Dendritic cell treated with granulocyte-macrophage colony-stimulating factor and Interleukin-4, amounts not matched to agents 40 ng/mL and 50 ng/mL, for 4 days (primary cell): ENCODE results near the gene INS.

ENCODE experiments used
- H3K27ac Mint-ChIP-seq: one replicate; pipeline ENCODE4 v1.8.0; 2022; ENCODE audit warnings: mild to moderate bottlenecking, mixed read lengths
- H3K27me3 Mint-ChIP-seq: one replicate; pipeline ENCODE4 v1.8.0; 2022; ENCODE audit warnings: mild to moderate bottlenecking, mixed read lengths
- H3K36me3 Mint-ChIP-seq: one replicate; pipeline ENCODE4 v1.8.0; 2022; ENCODE audit warnings: low read depth, mixed read lengths
- H3K4me1 Mint-ChIP-seq: one replicate; pipeline ENCODE4 v1.8.0; 2022; ENCODE audit warnings: low read depth, mixed read lengths
- H3K4me3 Mint-ChIP-seq: one replicate; pipeline ENCODE4 v1.8.0; 2022; ENCODE audit warnings: mild to moderate bottlenecking, moderate library complexity, mixed read lengths
- H3K9me3 Mint-ChIP-seq: one replicate; pipeline ENCODE4 v1.8.0; 2022; ENCODE audit warnings: mixed read lengths
- intact Hi-C: fragments of 100-400 bp; cut with micrococcal nuclease; formaldehyde crosslinking; loops from one replicate; pipeline ENCODE4 v1.15.0; 2022

INS gene

DNA sequence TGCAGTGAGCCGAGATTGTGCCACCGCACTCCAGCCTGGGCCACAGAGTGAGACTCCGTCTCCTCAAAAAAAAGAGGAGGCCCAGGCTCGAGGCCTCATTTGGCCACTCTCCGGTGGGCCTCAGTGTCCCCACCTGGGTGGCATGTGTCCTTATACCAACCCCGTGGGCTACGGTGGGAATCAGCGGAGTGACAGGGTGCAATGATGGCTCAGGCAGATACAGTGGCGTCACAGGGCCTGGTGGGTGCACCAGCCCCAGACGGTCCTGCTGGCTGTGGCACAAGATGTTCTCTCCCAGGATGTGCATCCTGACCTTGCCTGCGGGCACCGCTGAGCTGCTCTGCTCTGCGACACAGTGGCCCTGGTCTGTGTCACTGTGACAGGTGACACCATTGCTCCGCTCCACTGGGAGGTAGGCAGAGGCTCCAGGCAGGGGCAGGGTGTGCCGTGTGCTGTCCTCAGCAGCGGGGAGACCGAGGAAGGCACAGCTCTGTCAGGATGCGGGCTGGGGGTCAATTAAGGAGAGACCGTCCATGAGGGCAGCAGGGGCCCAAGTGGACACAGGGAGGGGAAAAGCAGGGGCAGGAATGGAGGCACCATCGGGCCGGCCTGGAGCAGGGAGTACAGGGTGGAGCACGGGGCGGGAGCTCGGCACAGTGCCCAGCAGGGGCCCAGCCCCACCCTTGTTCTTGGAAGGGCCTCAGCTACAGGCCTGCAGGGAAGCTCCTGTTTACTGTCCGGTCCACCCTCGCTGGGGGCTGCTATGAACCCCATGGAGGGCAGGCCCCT is 32.3 kb upstream of the INS start:
- intact Hi-C loops = loop anchor here (5.0 to 10.0 kb wide), 2 partner anchors 209 to 332 kb away; partner anchors contain the start of gene TSSC4
- H3K36me3 Mint-ChIP-seq = no peaks in the 10 kb centered on the region
- H3K9me3 Mint-ChIP-seq = no peaks in the 10 kb centered on the region
- peaks cover 33% of the 10 kb centered on the region for H3K27me3 Mint-ChIP-seq
- no peak overlapping the region for H3K27ac Mint-ChIP-seq
- H3K4me1 Mint-ChIP-seq = peaks cover 13% of the 10 kb centered on the region
- no peak overlapping the region for H3K4me3 Mint-ChIP-seq

DNA sequence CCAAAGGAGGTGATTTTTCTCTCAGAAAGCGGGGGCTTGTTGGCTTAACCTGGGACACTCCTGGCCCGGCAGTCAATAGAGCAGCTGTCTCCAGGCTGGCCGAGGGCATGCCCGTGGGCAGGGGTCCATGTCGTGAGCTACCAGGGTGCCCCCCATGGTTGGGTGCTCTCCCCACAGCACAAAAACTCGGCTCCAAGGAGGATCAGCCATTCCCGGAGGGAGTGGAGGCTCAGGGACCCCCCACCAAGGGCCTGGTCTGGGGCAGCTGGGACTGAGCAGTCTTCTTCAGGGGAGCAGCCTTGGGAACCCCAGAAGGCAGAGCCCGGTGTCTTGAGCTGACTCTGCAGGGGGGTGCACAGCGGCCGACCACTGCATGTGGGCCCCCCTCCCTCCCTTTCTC is 31.4 kb upstream of the INS start:
- H3K9me3 Mint-ChIP-seq = no peaks in the 10 kb centered on the region
- H3K36me3 Mint-ChIP-seq = no peaks in the 10 kb centered on the region
- H3K27me3 Mint-ChIP-seq = peaks cover 29% of the 10 kb centered on the region
- H3K27ac Mint-ChIP-seq = no peak overlapping the region
- H3K4me3 Mint-ChIP-seq = no peak overlapping the region
- intact Hi-C loops = loop anchor here (5.0 to 10.0 kb wide), 2 partner anchors 210 to 332 kb away; partner anchors contain the start of gene TSSC4
- peaks cover 13% of the 10 kb centered on the region for H3K4me1 Mint-ChIP-seq

DNA sequence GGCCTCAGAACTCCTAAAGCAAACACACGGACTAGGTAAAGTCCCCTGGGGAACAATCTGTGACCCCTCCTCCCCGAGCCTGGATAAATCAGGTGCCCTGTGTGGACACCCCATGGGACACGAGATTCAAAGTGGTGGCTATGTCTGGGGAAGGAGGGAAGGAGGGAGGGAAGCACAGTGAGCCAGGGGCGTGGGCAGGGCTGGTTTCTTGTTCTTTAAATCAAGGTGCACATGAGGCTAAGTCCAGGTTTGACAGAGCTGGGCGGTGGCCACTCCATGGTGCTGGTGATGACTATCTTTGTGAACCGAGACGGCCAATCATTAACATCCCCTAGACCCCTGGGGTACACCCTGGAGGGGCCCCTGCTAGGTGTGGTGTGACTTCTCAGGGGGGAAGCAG is 30.9 kb upstream of the INS start:
- peaks cover 8% of the 10 kb centered on the region for H3K4me1 Mint-ChIP-seq
- H3K36me3 Mint-ChIP-seq = no peaks in the 10 kb centered on the region
- H3K27me3 Mint-ChIP-seq = peaks cover 25% of the 10 kb centered on the region
- no peak overlapping the region for H3K4me3 Mint-ChIP-seq
- intact Hi-C loops = loop anchor here (5.0 to 10.0 kb wide), 2 partner anchors 210 to 333 kb away; partner anchors contain the start of gene TSSC4
- no peak overlapping the region for H3K27ac Mint-ChIP-seq
- H3K9me3 Mint-ChIP-seq = no peaks in the 10 kb centered on the region

DNA sequence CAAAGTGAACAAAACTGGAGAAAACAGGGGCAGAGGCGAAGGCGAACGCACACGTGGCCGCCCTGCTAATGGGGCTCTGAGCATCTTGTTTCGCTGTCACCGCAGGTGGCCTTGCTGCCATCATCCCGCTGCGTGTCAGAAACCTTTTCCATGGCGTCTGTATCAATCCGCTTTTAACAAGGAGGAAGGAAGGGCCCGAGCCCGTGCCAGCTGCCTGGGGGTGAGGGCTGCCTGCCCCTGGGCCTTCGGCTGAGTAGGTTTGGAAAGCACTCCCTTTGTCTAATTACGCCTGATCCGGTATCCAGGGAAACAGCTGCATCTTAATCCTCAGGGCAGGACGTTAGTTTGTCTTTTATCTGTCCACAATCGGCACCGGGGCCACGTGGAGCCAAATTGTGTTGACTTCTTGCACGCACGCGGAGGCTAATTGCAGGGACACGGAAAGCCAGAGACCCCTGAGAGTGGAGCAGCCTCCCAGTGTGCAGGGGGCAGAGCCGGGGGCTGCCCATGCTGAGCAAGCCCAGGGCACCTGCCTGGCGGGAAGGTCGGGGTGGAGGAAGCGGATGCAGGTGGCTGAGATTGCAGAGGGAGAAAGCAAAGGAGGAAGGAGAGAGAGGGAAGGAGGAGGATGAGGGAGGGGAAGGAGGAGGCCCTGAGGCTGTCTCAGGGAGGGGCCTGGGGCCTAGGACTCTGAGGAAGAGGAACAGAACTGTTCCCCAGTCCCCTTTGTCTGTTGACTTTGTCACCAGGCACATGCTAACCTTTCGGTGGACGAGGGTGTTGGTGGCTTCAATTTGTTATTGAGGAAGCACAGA is 29.9 kb upstream of the INS start:
- H3K4me1 Mint-ChIP-seq = peaks cover 6% of the 10 kb centered on the region
- peak overlapping the region; percentile 41 for H3K27ac Mint-ChIP-seq
- no peaks in the 10 kb centered on the region for H3K9me3 Mint-ChIP-seq
- H3K4me3 Mint-ChIP-seq = no peak overlapping the region
- intact Hi-C loops = loop anchor here (5.0 to 10.0 kb wide), 2 partner anchors 211 to 334 kb away; partner anchors contain the start of gene TSSC4
- no peaks in the 10 kb centered on the region for H3K36me3 Mint-ChIP-seq
- peaks cover 15% of the 10 kb centered on the region for H3K27me3 Mint-ChIP-seq

DNA sequence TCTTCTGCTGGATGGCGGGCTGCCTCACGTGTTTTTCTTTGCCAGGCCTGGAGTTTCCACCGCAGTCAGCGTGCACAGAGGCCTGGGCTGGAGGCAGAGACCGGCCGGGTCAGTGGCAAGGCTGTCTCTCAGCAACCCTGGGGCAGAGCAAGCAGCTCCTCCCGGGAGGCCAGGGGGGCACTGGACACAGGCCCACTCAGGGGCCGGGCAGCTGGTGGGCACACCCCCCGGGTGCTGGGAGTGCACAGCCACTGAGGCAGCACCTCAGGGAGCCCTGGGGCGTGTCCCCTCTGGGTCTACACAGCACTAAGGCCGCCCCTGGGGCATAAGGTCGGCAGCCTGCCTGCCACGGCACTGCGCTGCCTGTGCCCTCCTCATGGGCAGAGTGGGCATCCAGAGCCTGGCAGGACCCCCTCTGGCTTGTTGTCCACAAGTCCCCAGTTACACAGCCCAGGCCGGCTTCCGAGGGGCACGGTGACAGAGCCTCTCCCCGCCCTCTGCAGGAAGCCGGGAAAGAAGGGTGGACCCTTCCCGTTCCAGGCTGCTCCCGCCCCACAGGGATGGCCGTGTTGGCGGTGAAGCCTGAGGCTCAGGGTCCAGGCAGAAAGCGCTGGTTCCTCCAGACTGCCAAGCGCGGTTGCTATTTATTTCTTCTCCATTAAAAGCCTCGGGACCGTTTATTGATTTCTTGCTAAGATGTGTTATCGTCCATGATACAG is 29.1 kb upstream of the INS start:
- Mint-ChIP-seq H3K9me3 (no peaks in the 10 kb centered on the region), H3K27me3 (peaks cover 19% of the 10 kb centered on the region), H3K36me3 (no peaks in the 10 kb centered on the region), H3K27ac (no peak overlapping the region), H3K4me3 (no peak overlapping the region), H3K4me1 (peaks cover 6% of the 10 kb centered on the region)
- intact Hi-C loops = loop anchor here (5.0 to 10.0 kb wide), 2 partner anchors 212 to 335 kb away; partner anchors contain the start of gene TSSC4

DNA sequence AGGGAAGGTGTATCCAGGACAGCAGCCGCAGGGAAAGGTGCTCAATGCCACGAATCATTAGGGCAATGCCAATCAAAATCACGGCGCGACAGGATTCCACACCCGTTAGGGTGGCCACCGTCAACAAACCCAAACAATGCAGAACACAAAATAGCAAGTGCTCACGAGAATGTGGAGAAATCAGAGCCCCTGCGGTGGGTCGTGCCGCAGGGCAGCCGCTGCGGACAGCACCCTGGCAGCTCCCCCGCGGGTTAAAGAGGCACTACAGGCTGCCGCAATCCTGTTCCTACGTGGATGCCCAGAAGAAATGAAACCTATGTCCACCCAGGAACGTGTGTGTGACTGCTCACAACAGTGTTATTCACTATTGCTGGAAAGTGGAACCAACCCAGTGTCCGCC is 27.7 kb upstream of the INS start:
- intact Hi-C loops = no loop called here
- H3K27ac Mint-ChIP-seq = no peak overlapping the region
- H3K4me1 Mint-ChIP-seq = peaks cover 6% of the 10 kb centered on the region
- no peak overlapping the region for H3K4me3 Mint-ChIP-seq
- no peaks in the 10 kb centered on the region for H3K9me3 Mint-ChIP-seq
- H3K27me3 Mint-ChIP-seq = peaks cover 25% of the 10 kb centered on the region
- no peaks in the 10 kb centered on the region for H3K36me3 Mint-ChIP-seq

DNA sequence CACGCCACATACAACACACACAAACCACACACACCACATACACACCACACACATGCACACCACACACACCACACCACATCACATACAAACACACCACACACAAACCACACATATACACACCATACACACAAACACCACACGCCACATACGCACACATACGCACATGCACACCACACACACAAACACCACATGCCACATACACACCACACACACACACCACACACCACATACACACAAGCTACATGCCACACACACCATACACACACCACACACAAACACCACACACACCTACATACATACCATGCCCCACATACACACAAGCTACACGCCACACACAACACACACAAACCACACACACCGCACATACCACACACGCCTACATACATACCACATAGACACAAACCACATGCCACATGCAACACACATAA is 26.3 kb upstream of the INS start:
- Mint-ChIP-seq H3K27me3 (peaks cover 27% of the 10 kb centered on the region), H3K4me1 (peaks cover 6% of the 10 kb centered on the region), H3K27ac (no peak overlapping the region), H3K4me3 (no peak overlapping the region), H3K36me3 (no peaks in the 10 kb centered on the region), H3K9me3 (no peaks in the 10 kb centered on the region)
- intact Hi-C loops = loop anchor here (2.0 kb wide), 1 partner anchor 234 kb away; no protein-coding TSS in a partner anchor

DNA sequence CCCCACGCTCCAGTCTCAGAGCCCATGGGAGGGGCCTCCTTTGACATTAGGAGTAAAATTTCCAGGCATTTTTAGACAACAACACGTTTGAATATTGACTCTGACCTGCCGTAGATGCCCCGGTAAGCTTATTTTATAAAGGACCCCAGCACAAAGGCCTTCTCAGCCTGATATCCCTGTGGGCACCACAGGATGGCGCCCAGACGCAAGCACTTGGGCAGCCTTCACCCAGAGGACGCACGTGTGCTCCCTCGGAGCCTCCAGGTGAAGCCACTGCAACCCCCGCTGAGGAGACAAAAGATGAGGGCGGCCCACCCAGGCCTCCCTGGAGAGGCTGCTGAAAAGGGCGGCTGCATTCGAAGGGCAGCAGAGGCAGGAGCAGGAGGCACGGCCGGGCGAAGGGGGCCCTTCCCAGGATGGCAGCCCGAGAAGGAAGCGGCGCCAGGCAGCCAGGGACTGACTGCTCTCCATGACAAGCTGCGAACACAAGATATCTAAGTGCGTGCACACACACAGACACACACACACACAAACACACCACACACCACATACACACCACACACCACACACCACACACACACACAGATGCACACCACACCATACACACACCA is 25.8 kb upstream of the INS start:
- Mint-ChIP-seq H3K27me3 (peaks cover 27% of the 10 kb centered on the region), H3K9me3 (no peaks in the 10 kb centered on the region), H3K4me3 (no peak overlapping the region), H3K4me1 (peaks cover 6% of the 10 kb centered on the region), H3K27ac (no peak overlapping the region), H3K36me3 (no peaks in the 10 kb centered on the region)
- intact Hi-C loops = loop anchor here (2.0 kb wide), 1 partner anchor 234 kb away; no protein-coding TSS in a partner anchor

DNA sequence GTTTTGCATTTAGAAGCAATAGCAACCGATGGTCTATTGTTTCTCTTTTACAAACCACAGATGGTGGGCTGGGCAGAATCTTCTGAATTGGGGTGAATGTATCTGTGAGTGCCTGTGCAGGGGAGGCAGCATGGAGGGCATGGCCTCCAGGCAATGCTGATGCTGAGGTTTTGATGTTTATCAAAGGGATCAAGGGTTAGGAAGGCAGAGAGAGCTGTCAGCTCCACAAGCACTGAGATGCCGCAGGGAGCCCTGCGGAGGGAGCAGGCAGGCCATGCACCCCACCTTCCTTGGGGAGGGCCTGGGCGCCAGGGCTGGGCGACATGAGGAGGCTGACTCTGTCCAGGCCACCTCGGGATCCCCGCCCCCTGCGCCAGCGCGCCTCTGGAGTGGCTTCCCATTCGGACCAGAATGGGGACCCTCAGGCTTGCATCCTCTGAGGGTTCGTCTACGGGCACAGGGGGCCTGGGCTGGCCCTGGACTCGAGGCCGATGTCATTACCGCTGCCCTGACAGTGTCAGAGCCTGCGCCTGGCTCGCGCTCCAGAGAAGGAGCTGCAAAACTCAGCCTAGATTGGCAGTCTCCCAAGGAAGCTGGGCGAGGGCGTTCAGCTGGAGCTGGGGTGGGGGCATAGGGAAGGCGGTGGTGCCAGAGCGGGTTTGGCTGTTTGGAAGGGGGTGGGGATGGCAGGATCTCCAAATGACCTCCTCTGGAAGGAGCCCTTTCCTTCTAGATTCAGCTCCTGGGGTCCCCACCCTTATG is 24.5 kb upstream of the INS start:
- H3K27ac Mint-ChIP-seq = no peak overlapping the region
- H3K36me3 Mint-ChIP-seq = no peaks in the 10 kb centered on the region
- no peaks in the 10 kb centered on the region for H3K4me1 Mint-ChIP-seq
- intact Hi-C loops = loop anchor here (2.0 kb wide), 1 partner anchor 235 kb away; no protein-coding TSS in a partner anchor
- peaks cover 26% of the 10 kb centered on the region for H3K27me3 Mint-ChIP-seq
- H3K4me3 Mint-ChIP-seq = no peak overlapping the region
- H3K9me3 Mint-ChIP-seq = no peaks in the 10 kb centered on the region

DNA sequence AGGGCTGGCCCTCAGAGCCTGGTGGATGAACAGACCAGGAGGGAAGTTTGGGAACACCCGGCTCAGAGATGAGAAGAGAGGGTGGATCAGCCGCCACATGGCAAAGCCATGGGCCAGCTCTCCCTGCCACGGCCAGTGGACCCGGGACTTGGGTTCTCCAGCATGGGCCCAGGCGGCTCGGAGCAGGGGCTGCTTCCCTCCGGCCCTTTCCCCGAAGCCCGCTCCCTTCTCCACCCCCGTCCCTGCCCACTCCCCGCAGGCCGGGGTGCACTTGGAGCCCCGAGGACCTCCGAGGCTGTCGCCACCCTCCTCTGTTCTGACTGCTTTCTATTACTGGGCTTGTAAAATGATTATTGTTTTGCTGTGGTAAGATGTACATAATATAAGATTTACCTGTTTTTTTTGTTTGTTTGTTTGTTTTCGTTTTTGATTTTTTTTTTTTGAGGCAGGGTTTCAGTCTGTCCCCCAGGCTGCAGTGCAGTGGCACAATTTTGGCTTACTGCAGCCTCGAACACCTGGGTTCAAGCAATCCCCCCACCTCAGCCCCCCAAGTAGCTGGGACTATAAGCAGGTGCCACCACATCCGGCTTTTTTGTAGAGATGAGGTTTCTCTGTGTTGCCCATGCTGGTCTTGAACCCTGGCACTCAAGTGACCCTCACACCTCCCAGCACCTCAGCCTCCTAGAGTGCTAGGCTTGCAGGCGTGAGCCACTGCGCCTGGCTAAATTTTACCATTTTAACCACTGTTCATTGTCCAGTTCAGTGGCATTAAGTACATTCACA is 21.9 kb upstream of the INS start:
- no peak overlapping the region for H3K4me3 Mint-ChIP-seq
- H3K27me3 Mint-ChIP-seq = peaks cover 23% of the 10 kb centered on the region
- no peaks in the 10 kb centered on the region for H3K36me3 Mint-ChIP-seq
- no peaks in the 10 kb centered on the region for H3K4me1 Mint-ChIP-seq
- no peaks in the 10 kb centered on the region for H3K9me3 Mint-ChIP-seq
- no peak overlapping the region for H3K27ac Mint-ChIP-seq
- intact Hi-C loops = no loop called here

DNA sequence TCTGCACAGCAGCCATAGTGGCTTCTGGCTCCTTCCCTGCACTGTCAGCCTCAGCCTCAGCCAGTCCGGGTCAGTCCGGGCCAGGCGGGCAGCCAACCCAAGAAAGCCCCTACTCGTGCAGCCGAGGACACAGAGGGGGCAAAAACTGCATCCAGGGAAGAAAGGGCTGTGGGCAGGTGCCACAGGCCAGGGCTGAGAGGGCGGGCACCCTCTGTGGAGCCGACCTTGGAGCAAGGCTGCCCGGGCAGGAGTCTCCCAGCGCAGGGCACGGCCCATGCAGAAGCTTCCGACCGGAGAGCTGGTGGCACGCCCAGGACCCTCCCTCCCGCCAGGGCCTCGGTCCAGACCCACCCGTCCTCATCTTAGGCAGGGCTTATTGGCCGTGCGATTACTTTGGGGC is 21.1 kb upstream of the INS start:
- intact Hi-C loops = no loop called here
- no peak overlapping the region for H3K4me3 Mint-ChIP-seq

DNA sequence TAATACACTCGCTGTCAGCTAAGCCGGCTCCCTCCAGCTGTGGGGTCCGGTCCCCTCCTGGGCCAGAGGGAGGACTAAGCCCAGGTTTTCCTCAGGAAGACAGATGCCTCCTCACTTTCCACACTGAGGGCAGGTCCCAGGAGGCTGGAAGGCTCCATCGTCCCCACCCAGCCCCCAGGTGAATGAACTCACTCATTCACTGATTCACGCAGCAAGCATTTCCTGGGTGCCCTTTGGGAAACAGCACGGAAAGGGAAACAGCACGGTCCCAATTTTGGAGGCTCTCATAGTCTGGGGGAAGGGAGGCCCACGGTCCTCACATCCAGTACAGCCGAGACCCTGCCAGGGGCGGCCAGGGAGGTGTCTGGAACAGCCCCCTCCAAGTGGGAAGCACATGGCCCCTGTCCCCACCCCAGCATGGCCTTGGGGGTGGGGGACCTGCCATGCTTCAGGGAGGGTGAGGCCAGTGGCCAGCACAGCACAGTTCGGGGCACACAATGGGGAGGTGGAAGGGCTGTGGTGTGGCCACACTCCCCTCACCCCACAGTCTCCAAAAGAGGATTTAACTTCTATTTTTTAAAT is 19.9 kb upstream of the INS start:
- intact Hi-C loops = no loop called here
- H3K36me3 Mint-ChIP-seq = no peaks in the 10 kb centered on the region
- no peaks in the 10 kb centered on the region for H3K9me3 Mint-ChIP-seq
- H3K4me3 Mint-ChIP-seq = no peak overlapping the region
- H3K27ac Mint-ChIP-seq = no peak overlapping the region
- H3K27me3 Mint-ChIP-seq = peaks cover 26% of the 10 kb centered on the region
- no peaks in the 10 kb centered on the region for H3K4me1 Mint-ChIP-seq

More for the DNA sequence above, 21.1 kb upstream of the INS start:
- Mint-ChIP-seq H3K27me3 (peaks cover 26% of the 10 kb centered on the region), H3K36me3 (no peaks in the 10 kb centered on the region), H3K9me3 (no peaks in the 10 kb centered on the region), H3K27ac (no peak overlapping the region), H3K4me1 (no peaks in the 10 kb centered on the region)
